ENCODE results near the gene PILRA. TPM values are rescaled to one million over a fixed set of nuclear protein-coding genes. Genes with fewer than 3 reads are reported as not detected.

PILRA gene
- total RNA-seq, 1 donor from 2014 or later = 4.2 TPM

- H3K36me3 Mint-ChIP-seq (ENCODE audit: low read depth, unreplicated experiment) = peaks cover 19% of the 10 kb centered on the region
- H3K4me3 Mint-ChIP-seq (ENCODE audit: unreplicated experiment) = no peak overlapping the region
- peak overlapping the region; percentile 82 for H3K27ac Mint-ChIP-seq (ENCODE audit: unreplicated experiment)
- no peaks in the 10 kb centered on the region for H3K9me3 Mint-ChIP-seq (ENCODE audit: unreplicated experiment)
- no peaks in the 10 kb centered on the region for H3K4me1 Mint-ChIP-seq (ENCODE audit: unreplicated experiment)
- peaks cover 14% of the 10 kb centered on the region for H3K27me3 Mint-ChIP-seq (ENCODE audit: unreplicated experiment)
- no peak for DNase-seq (ENCODE audit: low spot score)
- TF ChIP-seq CTCF (IDR thresholded peaks at IDR 0.05; ENCODE audit: unreplicated experiment) = no peak
Measured at GRCh38 chr7:100366411-100367250, 6.7 kb upstream of the PILRA start.

- Mint-ChIP-seq H3K4me1 (ENCODE audit: unreplicated experiment) (no peaks in the 10 kb centered on the region), H3K4me3 (ENCODE audit: unreplicated experiment) (no peak overlapping the region), H3K27me3 (ENCODE audit: unreplicated experiment) (peaks cover 14% of the 10 kb centered on the region), H3K9me3 (ENCODE audit: unreplicated experiment) (no peaks in the 10 kb centered on the region), H3K27ac (ENCODE audit: unreplicated experiment) (peak overlapping the region; percentile 55), H3K36me3 (ENCODE audit: low read depth, unreplicated experiment) (peaks cover 13% of the 10 kb centered on the region)
- no peak for DNase-seq (ENCODE audit: low spot score)
- no peak for TF ChIP-seq CTCF (IDR thresholded peaks at IDR 0.05; ENCODE audit: unreplicated experiment)
Measured at GRCh38 chr7:100367251-100367620, 6.1 kb upstream of the PILRA start.

GRCh38 chr7:100367676-100368613, 5.3 kb upstream of the PILRA start:
- Mint-ChIP-seq H3K27ac (ENCODE audit: unreplicated experiment) (peak overlapping the region; percentile 77), H3K4me1 (ENCODE audit: unreplicated experiment) (no peaks in the 10 kb centered on the region), H3K4me3 (ENCODE audit: unreplicated experiment) (no peak overlapping the region), H3K9me3 (ENCODE audit: unreplicated experiment) (no peaks in the 10 kb centered on the region), H3K36me3 (ENCODE audit: low read depth, unreplicated experiment) (peaks cover 12% of the 10 kb centered on the region), H3K27me3 (ENCODE audit: unreplicated experiment) (peaks cover 14% of the 10 kb centered on the region)
- no peak for TF ChIP-seq CTCF (IDR thresholded peaks at IDR 0.05; ENCODE audit: unreplicated experiment)
- no peak for DNase-seq (ENCODE audit: low spot score)

GRCh38 chr7:100369105-100369504, 4.2 kb upstream of the PILRA start:
- Mint-ChIP-seq H3K4me1 (ENCODE audit: unreplicated experiment) (no peaks in the 10 kb centered on the region), H3K4me3 (ENCODE audit: unreplicated experiment) (no peak overlapping the region)
- TF ChIP-seq CTCF (IDR thresholded peaks at IDR 0.05; ENCODE audit: unreplicated experiment) = no peak

More at GRCh38 chr7:100369105-100369504, 4.2 kb upstream of the PILRA start:
- Mint-ChIP-seq H3K27me3 (ENCODE audit: unreplicated experiment) (peaks cover 15% of the 10 kb centered on the region), H3K27ac (ENCODE audit: unreplicated experiment) (no peak overlapping the region), H3K9me3 (ENCODE audit: unreplicated experiment) (no peaks in the 10 kb centered on the region), H3K36me3 (ENCODE audit: low read depth, unreplicated experiment) (peaks cover 12% of the 10 kb centered on the region)
- no peak for DNase-seq (ENCODE audit: low spot score)

Measured in endothelial cell (in vitro differentiated cells).